Measurements from ENCODE around the gene UTP25.

UTP25 gene

DNA sequence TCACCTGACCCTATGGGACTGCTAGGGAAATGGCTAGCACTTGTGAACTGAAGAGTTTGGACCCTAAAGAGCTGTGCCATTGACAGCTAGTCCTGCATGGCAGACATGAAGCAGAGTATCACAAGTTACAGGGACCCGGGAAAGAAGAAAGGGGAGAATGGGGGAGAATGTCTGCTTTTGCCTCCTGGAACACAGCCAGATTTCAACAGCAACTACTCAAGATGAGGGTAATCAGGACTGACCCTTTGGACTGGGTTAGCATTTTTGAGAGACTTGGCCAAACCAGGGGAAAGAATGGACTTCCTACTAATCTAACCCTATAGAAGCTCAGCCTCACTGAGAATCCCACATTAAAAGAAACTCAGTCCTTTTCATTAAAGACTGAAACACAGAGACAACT lies 8.7 kb upstream of the UTP25 start:
- ATAC-seq, result no peak

DNA sequence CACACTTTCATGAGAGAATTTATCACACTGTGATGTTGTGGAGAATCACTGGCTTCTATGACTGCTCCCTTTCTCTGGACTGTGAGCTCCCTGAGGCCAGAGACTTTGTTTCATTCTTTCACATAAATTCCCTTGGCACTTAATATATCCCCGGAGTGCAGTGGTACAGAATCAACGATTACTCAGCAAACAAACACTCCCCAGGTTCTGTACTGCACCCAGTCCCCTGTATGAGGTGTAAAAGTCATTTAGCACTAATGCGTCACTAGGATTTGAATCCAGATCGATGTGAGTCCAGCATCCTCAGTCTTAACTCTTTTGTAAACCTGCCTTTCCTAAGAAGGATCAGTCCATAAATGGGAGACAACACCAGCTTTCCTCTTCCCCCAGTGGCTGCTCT lies 6.8 kb upstream of the UTP25 start:
- no peak overlapping the region for H3K27ac Mint-ChIP-seq
- H3K27me3 Mint-ChIP-seq, result peaks cover 26% of the 10 kb centered on the region
- no peaks in the 10 kb centered on the region for H3K9me3 Mint-ChIP-seq
- peaks cover 8% of the 10 kb centered on the region for H3K4me1 Mint-ChIP-seq
- no peak overlapping the region for H3K4me3 Mint-ChIP-seq
- H3K36me3 Mint-ChIP-seq, result no peaks in the 10 kb centered on the region
- ATAC-seq, result no peak

More for the DNA sequence above, 8.7 kb upstream of the UTP25 start:
- peaks cover 8% of the 10 kb centered on the region for H3K4me1 Mint-ChIP-seq
- H3K4me3 Mint-ChIP-seq, result no peak overlapping the region
- no peaks in the 10 kb centered on the region for H3K9me3 Mint-ChIP-seq
- H3K27me3 Mint-ChIP-seq, result peaks cover 26% of the 10 kb centered on the region
- no peaks in the 10 kb centered on the region for H3K36me3 Mint-ChIP-seq
- no peak overlapping the region for H3K27ac Mint-ChIP-seq

DNA sequence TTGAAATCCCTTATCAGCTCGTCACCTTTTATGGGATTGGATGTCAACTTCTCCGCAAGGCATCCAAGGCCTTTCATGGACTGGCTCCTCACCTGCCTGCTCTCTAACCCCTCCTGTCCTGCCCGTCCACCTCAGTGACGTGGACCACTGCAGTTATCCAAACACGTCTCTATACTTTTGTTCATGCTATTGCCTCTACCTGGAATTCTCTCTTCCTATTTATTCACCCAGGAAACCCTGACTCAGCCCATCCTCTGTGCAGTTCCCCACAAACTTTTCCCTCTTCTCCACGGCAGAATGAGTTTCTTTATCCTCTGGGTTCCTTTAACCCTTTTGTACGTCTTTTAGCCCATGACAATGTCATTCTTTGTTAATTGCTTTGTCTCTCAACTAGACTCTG lies 5.1 kb upstream of the UTP25 start:
- Mint-ChIP-seq H3K36me3 (no peaks in the 10 kb centered on the region), H3K9me3 (no peaks in the 10 kb centered on the region), H3K27me3 (peaks cover 26% of the 10 kb centered on the region), H3K27ac (peak overlapping the region; percentile 17), H3K4me3 (no peak overlapping the region), H3K4me1 (peaks cover 17% of the 10 kb centered on the region)
- ATAC-seq, result no peak

DNA sequence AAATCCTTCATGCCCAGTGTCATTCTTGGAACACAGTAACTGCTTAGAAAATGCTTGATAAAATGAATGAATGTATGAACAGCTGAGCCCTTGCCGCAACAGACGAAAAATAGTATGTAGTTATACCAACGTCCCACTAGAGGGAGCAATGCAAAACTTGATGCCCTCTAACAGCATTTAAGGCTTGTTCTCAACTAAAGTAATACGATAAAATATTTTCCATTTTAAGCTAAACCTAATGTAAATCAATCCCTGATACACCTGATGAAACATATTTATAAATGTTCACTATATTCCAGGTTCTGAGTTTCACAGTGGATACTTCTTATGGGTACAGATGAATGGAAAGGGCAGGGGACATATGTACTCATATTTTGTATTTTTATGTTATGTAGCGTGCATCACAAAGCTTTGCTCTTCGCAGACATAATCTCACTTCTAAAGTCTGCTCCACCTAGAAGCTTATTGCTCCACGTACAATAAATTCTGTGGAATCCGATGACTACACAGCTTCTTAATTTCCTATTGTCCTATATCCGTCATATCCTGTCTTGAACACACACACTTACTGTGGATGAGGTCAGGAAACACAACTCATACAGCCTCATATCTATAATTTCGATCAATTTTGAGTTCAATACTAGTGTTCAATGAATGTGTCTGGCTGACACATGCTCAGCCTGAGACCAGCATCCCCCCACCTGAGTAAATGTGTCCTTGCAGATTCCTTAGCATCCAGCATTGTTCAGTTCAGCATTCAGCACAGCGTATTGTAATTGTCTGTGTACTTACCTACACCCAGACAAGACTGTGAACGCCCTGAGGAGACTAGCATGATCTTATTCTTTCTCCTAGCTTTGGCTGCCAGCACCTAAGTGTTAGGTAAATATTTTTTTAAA lies 4.4 kb upstream of the UTP25 start:
- no peak for ATAC-seq
- Mint-ChIP-seq H3K9me3 (no peaks in the 10 kb centered on the region), H3K36me3 (no peaks in the 10 kb centered on the region), H3K27me3 (peaks cover 26% of the 10 kb centered on the region), H3K4me1 (peaks cover 21% of the 10 kb centered on the region), H3K27ac (peak overlapping the region; percentile 17), H3K4me3 (no peak overlapping the region)

- H3K4me1 Mint-ChIP-seq, result peaks cover 43% of the 10 kb centered on the region
Observed at GRCh38 chr1:209825591-209826434, 2.0 kb upstream of the UTP25 start.

DNA sequence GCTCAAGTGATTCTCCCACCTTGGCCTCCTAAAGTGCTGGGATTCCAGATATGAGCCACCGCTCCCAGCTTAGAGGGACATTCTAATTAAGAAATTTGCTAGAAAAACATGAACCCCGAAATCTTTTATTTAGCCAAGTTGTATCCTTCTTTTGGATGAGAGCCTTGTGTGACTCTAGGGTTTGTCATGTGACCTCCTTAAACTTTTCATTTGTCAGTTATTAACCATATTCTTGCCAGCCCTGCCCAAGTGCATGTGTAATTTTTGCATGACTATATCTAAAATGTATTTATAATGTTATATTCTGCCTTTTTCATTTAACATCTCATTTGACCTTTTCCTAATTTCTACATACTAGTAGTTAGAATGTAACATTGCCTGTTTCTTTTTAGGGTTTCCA lies 1.9 kb downstream of the UTP25 start:
- peak overlapping the region; percentile 51 for H3K4me3 Mint-ChIP-seq
- no peaks in the 10 kb centered on the region for H3K9me3 Mint-ChIP-seq
- H3K4me1 Mint-ChIP-seq, result peaks cover 45% of the 10 kb centered on the region
- H3K27ac Mint-ChIP-seq, result no peak overlapping the region
- H3K27me3 Mint-ChIP-seq, result no peaks in the 10 kb centered on the region
- ATAC-seq, result no peak
- peaks cover 42% of the 10 kb centered on the region for H3K36me3 Mint-ChIP-seq

More at GRCh38 chr1:209825591-209826434, 2.0 kb upstream of the UTP25 start:
- no peak overlapping the region for H3K27ac Mint-ChIP-seq
- H3K4me3 Mint-ChIP-seq, result no peak overlapping the region
- peaks cover 4% of the 10 kb centered on the region for H3K36me3 Mint-ChIP-seq
- peaks cover 20% of the 10 kb centered on the region for H3K27me3 Mint-ChIP-seq
- no peaks in the 10 kb centered on the region for H3K9me3 Mint-ChIP-seq
- ATAC-seq, result no peak

GRCh38 chr1:209830722-209831121 lies 3.0 kb downstream of the UTP25 start:
- Mint-ChIP-seq H3K27ac (no peak overlapping the region), H3K27me3 (no peaks in the 10 kb centered on the region), H3K4me3 (no peak overlapping the region), H3K9me3 (no peaks in the 10 kb centered on the region), H3K36me3 (peaks cover 52% of the 10 kb centered on the region), H3K4me1 (peaks cover 55% of the 10 kb centered on the region)
- no peak for ATAC-seq

- Mint-ChIP-seq H3K27me3 (no peaks in the 10 kb centered on the region), H3K4me3 (no peak overlapping the region), H3K9me3 (no peaks in the 10 kb centered on the region), H3K27ac (no peak overlapping the region), H3K4me1 (peaks cover 60% of the 10 kb centered on the region), H3K36me3 (peaks cover 61% of the 10 kb centered on the region)
- no peak for ATAC-seq
Observed at GRCh38 chr1:209831615-209832014, 3.8 kb downstream of the UTP25 start.

DNA sequence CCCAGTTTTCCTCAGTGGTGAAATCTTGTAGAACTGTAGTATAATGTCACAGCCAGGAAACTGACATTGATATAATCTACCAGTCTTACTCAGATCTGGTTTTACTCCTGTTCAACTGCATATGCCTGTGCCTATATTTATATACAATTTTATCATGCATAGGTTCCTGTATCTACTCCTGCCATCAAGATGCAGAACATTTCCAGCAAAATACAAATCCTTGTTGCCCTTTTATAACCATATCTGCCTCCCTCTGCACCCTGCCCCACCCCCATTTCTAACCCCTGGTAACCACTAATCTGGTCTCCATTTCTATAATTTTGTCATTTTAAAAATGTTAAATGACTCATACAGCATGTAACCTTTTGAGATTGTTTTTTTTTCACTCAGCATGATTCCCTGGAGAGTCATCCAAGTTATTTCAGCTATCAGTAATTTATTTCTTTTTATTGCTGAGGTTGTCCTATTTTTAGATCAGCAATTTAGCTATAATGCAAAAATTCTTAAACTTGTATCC lies 8.1 kb downstream of the UTP25 start:
- no peak for ATAC-seq
- no peak overlapping the region for H3K27ac Mint-ChIP-seq
- H3K4me1 Mint-ChIP-seq, result peaks cover 25% of the 10 kb centered on the region
- no peaks in the 10 kb centered on the region for H3K27me3 Mint-ChIP-seq
- H3K9me3 Mint-ChIP-seq, result no peaks in the 10 kb centered on the region
- no peak overlapping the region for H3K4me3 Mint-ChIP-seq
- H3K36me3 Mint-ChIP-seq, result peaks cover 94% of the 10 kb centered on the region

- Mint-ChIP-seq H3K36me3 (peaks cover 91% of the 10 kb centered on the region), H3K4me1 (peaks cover 22% of the 10 kb centered on the region), H3K4me3 (no peak overlapping the region), H3K9me3 (no peaks in the 10 kb centered on the region), H3K27me3 (no peaks in the 10 kb centered on the region), H3K27ac (no peak overlapping the region)
- ATAC-seq, result no peak
Observed at GRCh38 chr1:209837671-209838070, 9.9 kb downstream of the UTP25 start.

DNA sequence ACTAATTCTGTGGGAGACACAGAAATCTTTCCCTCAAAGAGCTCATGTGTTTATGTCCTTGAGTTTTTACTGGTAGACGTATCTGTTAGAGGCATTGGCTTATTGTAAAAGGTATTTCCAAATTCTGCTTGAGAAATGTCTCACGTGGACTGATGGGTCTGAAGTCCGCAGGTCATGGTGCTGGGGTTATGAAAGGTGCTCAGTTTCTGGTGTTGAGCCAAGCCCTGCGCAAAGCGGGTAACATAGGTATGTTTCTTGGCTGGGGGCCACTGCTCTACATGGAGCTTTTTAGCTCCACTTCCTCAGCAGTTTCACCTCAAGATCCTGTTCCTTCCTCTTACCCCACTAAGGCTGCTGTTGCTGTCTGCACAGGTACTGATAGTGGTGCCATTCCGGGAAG lies 10.8 kb downstream of the UTP25 start:
- Mint-ChIP-seq H3K9me3 (no peaks in the 10 kb centered on the region), H3K36me3 (peaks cover 91% of the 10 kb centered on the region), H3K27me3 (no peaks in the 10 kb centered on the region), H3K4me1 (peaks cover 22% of the 10 kb centered on the region), H3K4me3 (no peak overlapping the region), H3K27ac (no peak overlapping the region)
- ATAC-seq, result no peak

GRCh38 chr1:209839875-209840546 lies 12.2 kb downstream of the UTP25 start:
- Mint-ChIP-seq H3K27me3 (no peaks in the 10 kb centered on the region), H3K9me3 (no peaks in the 10 kb centered on the region), H3K36me3 (peaks cover 83% of the 10 kb centered on the region), H3K4me3 (no peak overlapping the region), H3K4me1 (peaks cover 12% of the 10 kb centered on the region), H3K27ac (no peak overlapping the region)
- ATAC-seq, result no peak

DNA sequence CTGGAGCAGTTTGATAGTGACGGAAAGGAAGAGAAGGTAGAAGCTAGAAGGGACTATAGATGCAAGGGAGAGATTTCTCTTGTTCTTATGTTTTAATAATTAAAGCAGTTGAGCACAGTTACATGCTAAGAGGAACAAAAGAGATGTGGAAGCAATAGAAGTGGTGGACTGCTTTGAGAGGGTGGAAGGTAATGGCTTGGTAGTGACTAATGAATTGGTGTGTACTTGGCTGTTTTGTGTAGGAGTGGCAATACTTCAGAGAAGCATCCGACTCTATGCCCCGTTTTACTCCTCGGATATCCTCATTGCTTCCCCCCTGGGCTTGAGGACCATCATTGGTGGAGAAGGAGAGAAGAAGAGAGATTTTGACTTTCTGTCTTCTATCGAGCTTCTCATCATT lies 12.8 kb downstream of the UTP25 start:
- Mint-ChIP-seq H3K9me3 (no peaks in the 10 kb centered on the region), H3K27ac (no peak overlapping the region), H3K36me3 (peaks cover 81% of the 10 kb centered on the region), H3K27me3 (no peaks in the 10 kb centered on the region), H3K4me1 (peaks cover 6% of the 10 kb centered on the region), H3K4me3 (no peak overlapping the region)
- ATAC-seq, result no peak

DNA sequence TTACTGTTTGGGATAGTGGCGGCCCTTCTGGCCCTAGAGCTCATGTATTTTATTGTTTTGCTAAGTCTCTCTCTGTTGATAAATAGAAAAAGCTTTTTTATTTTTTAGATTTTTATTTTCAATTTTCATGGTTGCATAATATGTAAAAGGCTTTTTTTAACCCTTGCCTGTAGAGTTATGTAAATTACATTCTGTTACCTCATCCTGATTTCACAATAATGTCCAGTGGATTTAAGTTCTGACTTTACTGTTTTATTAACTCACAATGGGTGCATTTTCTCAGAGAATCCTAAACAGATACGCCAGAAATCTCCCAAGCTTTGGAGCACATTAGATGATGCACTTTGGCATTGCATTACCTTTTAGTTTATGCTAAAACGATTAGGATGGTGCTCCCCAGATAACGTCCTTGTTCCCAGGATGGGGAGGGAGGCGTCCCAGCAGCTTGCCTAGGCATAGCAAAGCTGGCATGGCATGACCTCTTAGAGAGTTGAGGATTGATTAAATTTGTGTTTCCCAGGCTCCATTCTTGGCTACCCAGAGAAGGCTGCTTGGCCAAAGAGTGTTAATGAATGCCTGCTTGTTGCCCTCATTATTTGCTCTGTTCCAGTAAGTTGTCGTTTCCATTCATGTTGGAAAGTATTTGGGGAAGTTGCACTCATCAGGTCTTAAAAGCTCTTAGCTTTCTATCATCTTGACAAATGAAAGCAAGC lies 17.1 kb downstream of the UTP25 start:
- no peaks in the 10 kb centered on the region for H3K27me3 Mint-ChIP-seq
- no peak overlapping the region for H3K27ac Mint-ChIP-seq
- no peak overlapping the region for H3K4me3 Mint-ChIP-seq
- peaks cover 82% of the 10 kb centered on the region for H3K36me3 Mint-ChIP-seq
- peaks cover 4% of the 10 kb centered on the region for H3K4me1 Mint-ChIP-seq
- no peak for ATAC-seq
- no peaks in the 10 kb centered on the region for H3K9me3 Mint-ChIP-seq

- Mint-ChIP-seq H3K4me1 (peaks cover 10% of the 10 kb centered on the region), H3K36me3 (peaks cover 82% of the 10 kb centered on the region), H3K27me3 (no peaks in the 10 kb centered on the region), H3K4me3 (no peak overlapping the region), H3K27ac (no peak overlapping the region), H3K9me3 (no peaks in the 10 kb centered on the region)
- ATAC-seq, result no peak
Observed at GRCh38 chr1:209845408-209845725, 17.6 kb downstream of the UTP25 start.
